Body of pancreas (tissue), 4 donors: ENCODE measurements around the gene OTUD7B. TPM values are rescaled to one million over a fixed set of nuclear protein-coding genes. Genes with fewer than 3 reads are reported as not detected.

Experiments used
- ATAC-seq: fragments of 150-250 bp; one replicate; pipeline ENCODE4 v1.9.1; 2016
- DNase-seq, 4 donors: peaks; one replicate each; pipeline ENCODE4 v3.0.0-alpha.2; 2019
- H3K27ac ChIP-seq, 4 donors: fragments of 200-600 bp; sonication (generic); 1 replicate in 3 of 4; 2 replicates in 1 of 4; pipeline versions ENCODE4 v1.5.1 to v1.6.1; 2016 to 2019; ENCODE audit warnings: mild to moderate bottlenecking in 1 of 4, mixed read lengths in 1 of 4, moderate library complexity in 1 of 4
- H3K27me3 ChIP-seq, 2 donors: fragments of 200-600 bp; sonication (generic); one replicate each; pipeline ENCODE4 v1.6.0; 2016; ENCODE audit warnings: mild to moderate bottlenecking in 1 of 2
- H3K36me3 ChIP-seq, 2 donors: fragments of 200-600 bp; sonication (generic); replicated peaks in 1 of 2; 2 replicates each; pipeline ENCODE4 v1.5.1; 2016; ENCODE audit warnings: low read depth in 2 of 2; ENCODE audit not compliant: insufficient read depth in 1 of 2
- H3K4me1 ChIP-seq: fragments of 200-600 bp; sonication (generic); one replicate; pipeline ENCODE4 v1.6.0; 2016
- H3K4me3 ChIP-seq, 2 donors: fragments of 200-600 bp; sonication (generic); 1 replicate in 1 of 2; 2 replicates in 1 of 2; pipeline ENCODE4 v1.5.1; 2016 to 2019
- H3K9me3 ChIP-seq, 3 donors: fragments of 200-600 bp; sonication (generic); 1 replicate in 2 of 3; 2 replicates in 1 of 3; pipeline ENCODE4 v1.5.1; 2016
- CTCF ChIP-seq, 7 experiments: fragments of 450-650 bp in 4 of 7; fragments of 200-600 bp in 3 of 7; sonication (generic) in 3 of 7; IDR thresholded peaks; one replicate each; pipeline ENCODE4 v1.5.1; 2016 to 2019; ENCODE audit warnings: antibody characterized with exemption in 7 of 7
- POLR2A ChIP-seq, 3 donors: fragments of 450-650 bp; IDR thresholded peaks; one replicate each; pipeline ENCODE4 v1.6.1; 2016; ENCODE audit warnings: antibody characterized with exemption in 3 of 3, mild to moderate bottlenecking in 2 of 3
- WGBS, 2 donors: methylation state at CpG; one replicate each; pipeline ENCODE4 v1.1.5; 2017; 5-methylcytosine and 5-hydroxymethylcytosine counted together
- intact Hi-C: fragments of 100-400 bp; cut with DNase I; formaldehyde crosslinking; loops from one replicate; pipeline ENCODE4 v1.15.1; 2023
- total RNA-seq, 2 donors: library from RNA; depleted of rRNA; stranded (reverse); fragments of >200 nt; gene quantifications; one replicate each; pipeline ENCODE4 v1.1.0, GENCODE V29; 2016

The OTUD7B gene
- total RNA-seq, 2 donors from 2014 or later, result 8.6 to 13.2 TPM

DNA sequence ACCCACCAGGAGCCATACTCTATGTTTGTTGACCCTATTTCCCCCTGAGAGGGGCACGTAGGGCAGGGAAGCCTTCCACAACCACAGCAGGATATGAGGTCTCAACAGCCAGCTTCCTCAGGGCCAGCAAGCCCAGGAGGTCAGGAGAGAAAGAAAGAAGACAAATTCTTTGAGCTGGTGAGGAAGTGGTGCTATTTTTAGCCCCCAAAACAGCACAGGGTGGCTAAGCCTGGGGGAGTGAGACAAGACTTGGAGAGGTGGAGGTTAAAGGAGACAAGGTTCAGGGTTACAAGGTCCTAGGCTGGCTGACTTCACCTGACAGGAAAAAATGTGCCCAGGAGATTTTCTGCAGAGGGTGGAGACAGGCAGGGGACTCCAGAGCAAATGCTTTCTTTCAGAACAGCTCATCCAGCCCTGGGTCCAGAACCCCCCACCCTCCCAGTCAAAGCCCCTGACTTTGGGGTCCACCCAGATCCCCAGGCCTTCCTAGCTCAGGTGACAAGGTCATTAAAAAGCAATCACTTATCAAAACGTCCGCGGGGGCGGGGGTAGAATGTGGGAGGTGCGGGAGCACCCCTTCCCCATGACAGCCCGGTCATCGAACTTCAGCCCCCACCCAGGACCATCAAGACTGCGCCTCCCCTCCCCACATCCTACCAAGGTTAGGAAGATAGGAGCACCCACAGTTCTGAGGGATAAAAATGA, 94.2 kb downstream of the OTUD7B start:
- WGBS, 2 donors, result 23 to 32% methylated on average over 9 of the region's 9 CpGs
- no peak overlapping the region for H3K4me3 ChIP-seq
- no peak for ATAC-seq
- intact Hi-C loops, result no loop called here
- no peaks in the 10 kb centered on the region for H3K9me3 ChIP-seq
- no peak for TF ChIP-seq POLR2A (IDR thresholded peaks at IDR 0.05)
- no peak for TF ChIP-seq CTCF (IDR thresholded peaks at IDR 0.05)
- no peak for DNase-seq
- peaks cover 6% of the 10 kb centered on the region for H3K4me1 ChIP-seq
- H3K36me3 ChIP-seq, result no peaks in the 10 kb centered on the region
- no peaks in the 10 kb centered on the region for H3K27me3 ChIP-seq
- H3K27ac ChIP-seq, result no peak overlapping the region

DNA sequence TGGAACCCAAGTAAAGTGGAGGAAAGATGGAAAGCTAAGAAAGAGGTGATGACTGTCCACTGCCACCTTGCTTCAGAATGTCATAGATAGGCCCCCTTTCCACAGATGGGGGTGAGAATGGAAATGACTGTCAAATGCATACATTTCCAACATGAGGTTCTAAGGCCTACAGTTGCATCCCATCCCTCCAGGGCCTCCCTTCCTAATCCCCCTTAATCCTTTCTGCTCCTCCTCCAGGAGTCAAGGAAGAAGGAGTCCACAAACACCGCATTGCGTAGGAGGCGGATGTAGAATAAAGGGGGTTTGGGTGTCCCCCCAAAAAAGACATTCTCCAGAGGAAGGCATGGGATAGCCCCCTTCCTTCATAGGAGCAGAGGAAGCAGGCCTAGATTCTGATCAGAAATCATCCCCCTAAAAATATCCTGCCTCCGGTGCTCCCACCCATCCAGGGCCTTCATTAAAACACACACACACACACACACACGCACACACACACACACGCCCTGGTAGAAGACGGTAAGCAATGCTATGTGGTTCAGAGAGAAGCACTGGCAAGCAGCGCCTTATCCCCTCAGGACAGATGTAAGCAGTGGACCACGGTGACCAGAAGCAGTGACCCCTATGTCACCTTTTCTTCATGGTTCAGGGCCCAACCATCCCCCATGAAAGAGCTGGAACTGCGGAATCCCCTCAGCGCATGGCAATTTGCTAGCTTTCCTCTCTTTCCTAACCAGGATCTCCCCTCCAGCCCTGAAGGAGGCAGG, 94.9 kb downstream of the OTUD7B start:
- TF ChIP-seq CTCF (IDR thresholded peaks at IDR 0.05), result no peak
- no peak for TF ChIP-seq POLR2A (IDR thresholded peaks at IDR 0.05)
- no peaks in the 10 kb centered on the region for H3K9me3 ChIP-seq
- intact Hi-C loops, result no loop called here
- no peak overlapping the region for H3K27ac ChIP-seq
- DNase-seq, result no peak
- peaks cover 6% of the 10 kb centered on the region for H3K4me1 ChIP-seq
- 78 to 80% methylated on average over 11 of the region's 11 CpGs for WGBS, 2 donors
- H3K27me3 ChIP-seq, result no peaks in the 10 kb centered on the region
- ATAC-seq, result no peak
- no peaks in the 10 kb centered on the region for H3K36me3 ChIP-seq
- no peak overlapping the region for H3K4me3 ChIP-seq

DNA sequence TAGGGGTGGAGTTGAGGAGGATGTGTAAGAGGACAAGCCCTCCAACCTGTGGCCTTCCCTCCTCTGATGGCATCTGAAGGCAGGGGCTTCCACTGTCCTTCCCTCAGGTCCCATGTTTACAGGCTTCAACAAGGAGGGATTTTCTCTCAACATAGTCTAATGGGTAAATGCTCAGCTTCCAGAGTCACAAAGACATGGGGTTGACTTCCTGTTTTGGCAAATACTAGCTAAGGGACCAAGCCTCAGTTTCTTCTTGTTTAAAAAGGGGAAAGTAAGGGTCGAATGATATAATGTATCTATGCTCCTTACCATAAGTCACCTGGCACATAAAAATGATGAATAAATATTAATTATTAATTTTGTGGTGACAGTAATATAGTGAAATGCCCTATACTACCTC, 96.0 kb downstream of the OTUD7B start:
- Histone ChIP-seq H3K27ac (no peak overlapping the region), H3K4me1 (peaks cover 6% of the 10 kb centered on the region), H3K4me3 (no peak overlapping the region), H3K9me3 (no peaks in the 10 kb centered on the region), H3K27me3 (no peaks in the 10 kb centered on the region), H3K36me3 (no peaks in the 10 kb centered on the region)
- TF ChIP-seq CTCF (IDR thresholded peaks at IDR 0.05), result no peak
- TF ChIP-seq POLR2A (IDR thresholded peaks at IDR 0.05), result no peak
- ATAC-seq (no peak), DNase-seq (no peak)
- 50 to 54% methylated on average over 1 of the region's 1 CpG for WGBS, 2 donors
- intact Hi-C loops, result no loop called here

DNA sequence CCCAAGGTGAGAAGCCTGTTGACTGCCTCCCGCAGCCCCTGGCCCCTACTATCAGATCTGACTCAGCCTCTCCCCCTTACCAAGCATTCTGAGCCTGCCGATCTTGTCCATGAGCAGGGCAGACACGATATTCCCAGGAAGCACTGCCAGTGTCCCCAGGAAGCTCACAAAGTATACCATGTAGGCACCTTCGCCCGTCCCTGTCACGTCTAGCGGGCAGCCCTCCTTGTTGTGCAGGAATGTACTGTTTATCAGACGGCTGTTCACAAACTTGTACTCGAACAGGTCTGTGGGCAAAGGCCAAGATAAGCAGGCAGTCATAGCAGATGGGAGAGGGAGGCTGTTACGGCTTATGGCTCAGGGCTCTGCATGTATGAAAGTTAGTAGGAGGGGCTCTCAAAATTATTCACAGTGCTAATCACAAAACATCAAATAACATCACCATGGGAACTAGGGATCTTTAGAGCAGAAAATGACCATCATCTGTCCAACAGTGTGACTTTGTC, 103.9 kb downstream of the OTUD7B start:
- ATAC-seq, result no peak
- DNase-seq, result no peak
- TF ChIP-seq POLR2A (IDR thresholded peaks at IDR 0.05) (no peak), CTCF (IDR thresholded peaks at IDR 0.05) (no peak)
- H3K27ac ChIP-seq, result no peak overlapping the region
- H3K9me3 ChIP-seq, result no peaks in the 10 kb centered on the region
- no peaks in the 10 kb centered on the region for H3K4me1 ChIP-seq
- no peaks in the 10 kb centered on the region for H3K27me3 ChIP-seq
- H3K4me3 ChIP-seq, result no peak overlapping the region
- whole genome bisulfite sequencing, 2 donors, result 57 to 60% methylated on average over 10 of the region's 10 CpGs
- H3K36me3 ChIP-seq, result no peaks in the 10 kb centered on the region
- intact Hi-C loops, result no loop called here
